Measurements from ENCODE around the gene DDX27.
"Not testable (repeated sequence)": the region's sequence is repeated elsewhere in the genome, so short reads cannot be mapped to it uniquely, and the experiment has no call there.

The DDX27 gene

DNA sequence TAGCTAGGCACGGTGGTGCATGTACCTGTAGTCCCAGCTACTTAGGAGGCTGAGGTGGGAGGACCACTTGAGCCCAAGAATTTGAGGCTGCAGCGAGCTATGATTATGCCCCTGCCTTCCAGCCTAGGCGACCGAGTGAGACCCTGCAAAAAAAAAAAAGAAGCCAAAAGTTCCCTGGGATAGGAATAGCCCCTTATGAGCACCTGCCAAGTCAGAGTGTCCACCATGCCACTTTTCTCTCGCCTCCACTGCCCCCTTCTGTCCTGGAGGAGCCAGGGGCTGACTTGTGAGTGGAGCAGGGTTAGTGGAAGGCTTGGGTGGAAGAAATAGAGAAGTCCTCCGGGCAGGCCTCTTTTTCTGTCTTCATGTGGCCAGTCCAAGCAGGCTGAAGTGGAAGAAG is 12.1 kb upstream of the DDX27 start:
- no peak for DNase-seq (ENCODE audit: low read depth in 2 of 2)

DNA sequence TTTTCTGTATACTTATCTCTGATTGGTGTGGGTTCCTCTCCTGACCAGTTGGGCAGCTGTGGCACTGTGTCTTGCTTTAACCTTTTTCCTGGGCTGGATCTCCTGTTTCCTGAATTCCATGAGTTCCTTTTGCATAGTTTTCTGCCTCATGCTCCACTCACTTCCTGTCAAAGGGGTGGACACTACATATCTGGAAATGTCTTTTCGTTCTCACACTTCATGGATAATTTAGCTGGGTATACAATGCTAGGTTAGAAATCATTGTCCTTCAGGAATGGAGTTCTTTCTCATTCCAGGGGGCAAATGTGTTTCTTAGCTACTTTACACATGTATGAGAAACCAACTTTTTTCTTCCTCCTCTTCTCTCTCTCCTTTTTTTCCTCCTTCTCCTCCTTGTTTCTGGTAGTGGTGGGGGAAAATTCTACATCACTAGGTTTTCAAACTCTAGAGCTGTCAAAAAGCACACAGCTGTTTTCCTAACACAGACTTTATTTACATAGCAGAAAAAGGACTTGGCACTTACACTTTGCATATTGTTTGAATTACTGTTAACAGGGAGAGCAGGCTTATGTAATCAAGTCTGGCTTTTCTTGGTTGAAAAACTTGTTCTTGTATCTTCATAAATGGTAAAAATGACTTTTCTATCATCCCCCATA is 9.0 kb upstream of the DDX27 start:
- no peak for DNase-seq (ENCODE audit: low read depth in 2 of 2)

DNA sequence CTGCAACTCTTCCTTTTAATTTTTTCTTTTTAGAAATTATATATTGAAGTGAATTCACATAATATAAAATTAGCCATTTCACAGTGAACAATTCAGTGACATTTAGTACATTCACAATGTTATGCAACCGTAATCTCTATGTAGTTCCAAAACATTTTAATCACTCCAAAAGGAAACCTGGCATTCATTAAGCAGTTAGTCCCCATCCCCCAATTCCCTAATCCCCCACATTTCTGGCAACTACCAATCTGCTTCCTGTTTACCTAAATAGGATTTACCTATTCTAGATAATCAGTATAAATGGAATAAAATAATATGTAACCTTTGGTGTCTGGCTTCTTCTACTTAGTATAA is 8.5 kb upstream of the DDX27 start:
- no peak for DNase-seq (ENCODE audit: low read depth in 2 of 2)

DNA sequence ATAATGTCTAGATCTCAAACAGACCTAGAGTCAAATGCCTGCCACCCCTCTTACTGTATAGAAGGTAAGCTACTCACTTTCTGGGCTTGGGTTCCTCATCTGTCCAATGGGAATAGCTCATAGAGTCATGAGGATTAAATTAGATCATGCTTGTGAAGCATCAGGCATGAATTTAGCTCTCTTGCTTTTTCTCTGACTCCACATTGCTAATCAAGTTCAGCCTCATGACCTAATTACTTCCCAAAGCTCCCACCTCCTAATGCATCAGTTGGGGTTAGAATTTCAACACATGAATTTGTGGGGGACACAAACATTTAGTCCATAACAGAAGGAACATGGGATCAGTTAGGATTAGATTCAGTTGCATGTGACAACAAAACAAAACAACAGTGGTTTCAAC is 4.6 kb upstream of the DDX27 start:
- DNase-seq (ENCODE audit: low read depth in 2 of 2) = no peak

DNA sequence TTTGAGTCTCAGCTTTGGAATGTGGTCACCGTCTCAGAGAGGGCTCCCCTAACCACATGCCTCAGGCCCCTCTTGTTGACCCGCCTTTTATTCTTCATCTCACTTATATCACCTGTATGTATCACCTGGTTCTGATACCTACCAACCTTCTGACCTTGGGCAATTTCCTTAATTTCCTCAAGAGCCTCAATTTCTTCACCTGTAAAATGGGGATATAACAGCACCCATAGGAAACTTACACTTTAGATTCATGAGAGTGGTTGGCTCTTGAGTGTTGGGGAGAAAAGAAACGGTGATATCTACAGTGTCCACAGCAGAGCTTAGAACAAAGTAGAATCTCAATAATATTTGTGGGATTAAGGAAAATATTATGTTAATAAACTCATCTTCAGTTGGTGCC is 4.0 kb upstream of the DDX27 start:
- no peak for DNase-seq (ENCODE audit: low read depth in 2 of 2)

DNA sequence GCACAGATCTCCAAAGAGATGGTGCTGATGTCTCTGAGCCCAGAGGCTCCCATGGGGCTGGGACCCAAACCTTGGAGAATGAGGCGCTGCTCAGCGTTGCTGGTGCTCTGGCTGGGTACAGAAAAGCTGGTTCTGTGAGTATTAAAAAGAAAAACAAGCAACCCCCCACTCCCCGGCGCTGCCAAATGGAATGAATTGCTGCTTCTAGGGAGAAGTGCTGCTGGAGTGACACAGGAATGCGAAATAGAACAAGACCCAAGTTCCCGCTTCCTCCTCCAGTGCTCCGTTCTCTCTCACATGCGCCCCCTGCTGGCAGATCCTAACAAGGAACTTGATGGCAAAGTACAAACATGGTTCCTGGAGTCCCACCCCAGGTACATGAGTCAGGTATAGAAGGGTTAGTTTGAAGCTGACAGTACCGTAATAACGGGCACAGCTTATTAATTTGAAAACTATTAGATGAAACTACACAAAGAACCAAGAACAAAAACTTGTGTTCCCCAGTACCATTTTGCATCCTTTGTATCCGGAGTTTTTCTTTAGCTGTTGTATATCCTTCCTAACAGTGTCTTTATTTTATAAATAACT is 2.1 kb upstream of the DDX27 start:
- peak; percentile 87 to 92 for DNase-seq (ENCODE audit: low read depth in 2 of 2)

DNA sequence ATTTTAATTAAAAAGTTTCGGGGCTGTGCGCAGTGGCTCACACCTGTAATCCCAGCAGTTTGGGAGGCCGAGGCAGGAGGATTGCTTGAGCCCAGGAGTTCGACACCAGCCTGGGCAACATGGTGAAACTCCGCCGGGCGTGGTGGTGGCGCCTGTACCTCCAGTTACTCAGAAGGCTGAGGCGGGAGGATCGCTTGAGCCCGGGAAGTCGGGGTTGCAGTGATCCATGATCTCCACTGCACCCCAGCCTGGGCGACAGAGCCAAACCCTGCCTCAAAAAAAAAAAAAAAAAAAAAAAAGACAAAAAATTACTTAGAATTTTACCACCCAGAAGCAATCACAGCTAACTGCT is 501 bp upstream of the DDX27 start:
- DNase-seq (ENCODE audit: low read depth in 2 of 2) = not testable (repeated sequence)

DNA sequence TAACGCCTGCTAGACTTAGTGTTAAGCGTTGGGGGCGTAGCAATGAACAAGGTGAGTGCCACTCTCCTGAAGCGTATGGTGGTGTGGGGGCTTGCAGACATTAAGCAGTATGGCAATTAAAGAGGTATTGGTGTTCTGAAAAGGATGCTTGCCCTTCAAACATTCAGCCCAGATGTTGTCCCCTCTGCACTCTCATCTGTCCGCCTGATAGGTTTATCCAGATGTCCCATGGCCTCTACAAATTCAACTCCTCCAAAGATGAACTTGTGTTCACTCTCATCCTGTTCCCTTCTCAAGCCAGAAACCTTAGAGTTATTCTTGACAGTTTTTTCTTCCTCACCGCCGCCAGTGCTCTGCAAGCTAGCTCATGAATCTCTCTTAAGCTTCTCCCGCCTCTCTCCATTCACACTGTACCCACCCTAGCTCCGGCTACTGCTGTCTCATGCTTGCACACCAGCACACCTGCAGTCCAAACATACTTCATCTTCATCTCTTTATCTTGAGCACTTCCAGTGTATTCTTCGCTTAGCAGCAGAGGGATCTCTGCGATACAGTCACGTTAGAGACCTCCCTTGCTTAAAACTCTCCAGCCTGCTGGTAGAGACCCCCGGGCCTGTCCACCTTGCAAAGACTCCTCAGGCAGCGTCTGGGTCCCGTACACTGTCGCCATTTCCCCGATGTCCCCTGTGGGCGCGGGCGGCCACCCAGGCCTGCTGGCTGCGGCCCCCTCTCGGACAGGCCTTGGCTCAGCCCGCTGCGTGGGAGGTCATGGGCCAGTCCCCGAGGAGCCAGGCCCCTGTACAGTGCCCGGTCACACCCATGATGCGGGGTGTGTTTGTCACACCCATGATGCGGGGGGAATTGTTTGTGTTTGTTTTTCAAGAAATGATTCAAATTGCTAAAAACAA is 962 bp downstream of the DDX27 start:
- no peak for DNase-seq (ENCODE audit: low read depth in 2 of 2)

DNA sequence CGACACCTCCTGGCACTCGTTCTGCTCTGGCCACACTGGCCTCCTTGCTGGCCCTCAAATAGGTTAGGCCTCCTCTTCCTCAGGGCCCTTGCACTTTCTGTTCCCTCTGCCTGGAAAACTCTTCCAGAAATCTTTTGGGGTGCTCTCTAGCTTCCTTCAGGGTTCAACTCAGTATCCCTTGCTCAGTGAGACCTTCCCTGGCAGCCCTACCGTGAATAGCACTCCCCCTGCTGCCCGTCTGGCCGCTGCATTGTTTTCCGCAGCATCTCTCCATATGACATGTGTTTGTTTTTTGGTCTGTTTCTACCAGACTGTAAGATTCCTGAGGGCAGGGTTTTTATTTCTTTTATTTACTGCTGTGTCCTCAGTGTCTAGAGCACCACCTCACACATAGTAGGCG is 6.7 kb downstream of the DDX27 start:
- no peak for DNase-seq (ENCODE audit: low read depth in 2 of 2)

DNA sequence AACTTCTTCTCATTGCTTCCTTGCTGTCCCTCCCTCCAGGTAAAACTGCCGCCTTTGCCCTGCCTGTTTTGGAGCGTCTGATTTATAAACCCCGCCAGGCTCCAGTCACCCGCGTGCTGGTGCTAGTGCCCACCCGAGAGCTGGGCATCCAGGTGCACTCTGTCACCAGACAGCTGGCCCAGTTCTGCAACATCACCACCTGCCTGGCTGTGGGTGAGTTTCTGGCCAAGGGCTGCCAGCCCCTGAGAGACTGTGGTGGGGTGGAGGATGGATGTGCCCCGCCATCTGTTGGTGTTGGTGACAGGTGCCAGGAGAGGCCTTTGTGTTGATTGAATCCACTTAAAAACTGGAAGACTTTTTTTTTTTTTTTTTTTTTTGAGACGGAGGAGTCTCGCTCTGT is 9.5 kb downstream of the DDX27 start:
- DNase-seq (ENCODE audit: low read depth in 2 of 2) = no peak

DNA sequence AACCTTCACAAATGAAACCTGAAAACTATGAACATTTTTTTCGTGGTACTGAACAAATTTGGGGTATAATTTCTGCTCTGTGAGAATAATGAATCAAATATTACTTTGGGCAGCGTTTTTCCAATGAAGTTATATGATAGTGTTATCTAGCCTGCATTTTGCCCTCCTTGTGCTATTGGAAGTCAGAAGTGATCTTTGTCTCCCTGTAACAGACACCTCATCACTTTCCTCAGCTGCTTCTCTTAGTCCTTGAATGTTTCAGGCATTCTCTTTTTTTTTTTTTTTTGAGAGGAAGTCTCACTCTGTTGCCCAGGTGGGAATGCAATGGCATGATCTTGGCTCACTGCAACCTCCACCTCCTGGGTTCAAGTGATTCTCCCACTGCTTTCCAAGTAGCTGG is 10.2 kb downstream of the DDX27 start:
- DNase-seq (ENCODE audit: low read depth in 2 of 2) = no peak

DNA sequence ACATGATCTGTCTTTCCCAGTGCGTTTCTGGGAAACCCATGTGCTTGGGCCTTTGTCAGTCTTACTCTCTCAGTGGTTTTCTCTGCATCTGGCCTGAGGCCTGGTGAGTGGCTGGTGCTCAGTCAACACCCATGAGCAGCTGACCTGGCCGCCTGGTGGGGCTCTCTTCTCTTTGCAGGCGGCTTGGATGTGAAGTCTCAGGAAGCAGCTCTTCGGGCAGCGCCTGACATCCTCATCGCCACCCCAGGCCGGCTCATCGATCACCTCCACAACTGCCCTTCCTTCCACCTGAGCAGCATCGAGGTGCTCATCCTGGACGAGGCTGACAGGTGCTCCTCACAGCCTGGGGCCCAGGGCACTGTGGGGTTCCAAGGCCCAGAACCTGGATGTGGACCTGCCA is 10.8 kb downstream of the DDX27 start:
- DNase-seq (ENCODE audit: low read depth in 2 of 2) = no peak

DNA sequence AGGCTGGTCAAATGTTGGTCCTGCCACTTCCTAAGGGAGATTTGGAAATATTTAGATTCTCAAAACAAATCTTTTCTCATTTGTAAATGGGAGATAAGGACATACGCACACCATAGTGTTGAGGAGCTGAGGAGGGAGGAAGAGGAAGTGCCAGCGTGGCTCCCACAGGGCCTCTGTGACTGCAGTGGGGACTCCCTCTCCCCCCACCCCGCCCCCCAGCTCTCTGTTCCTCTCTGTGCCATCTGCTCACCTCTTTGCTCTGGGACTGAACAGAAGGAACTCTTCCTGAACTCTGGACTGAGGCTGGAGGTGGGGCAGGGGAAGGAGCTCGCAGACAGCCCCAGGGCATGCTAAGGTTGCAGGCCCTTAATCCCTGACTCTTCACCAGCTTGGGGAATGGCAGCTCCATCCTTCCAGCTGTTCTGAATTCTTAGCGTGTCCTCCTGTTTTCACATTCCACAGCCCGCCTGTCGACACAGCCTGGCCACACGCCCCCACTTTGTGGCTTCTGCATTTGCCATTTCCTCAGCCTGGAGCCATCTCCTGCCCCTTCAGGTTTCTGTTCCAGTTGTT is 11.4 kb downstream of the DDX27 start:
- DNase-seq (ENCODE audit: low read depth in 2 of 2) = no peak

DNA sequence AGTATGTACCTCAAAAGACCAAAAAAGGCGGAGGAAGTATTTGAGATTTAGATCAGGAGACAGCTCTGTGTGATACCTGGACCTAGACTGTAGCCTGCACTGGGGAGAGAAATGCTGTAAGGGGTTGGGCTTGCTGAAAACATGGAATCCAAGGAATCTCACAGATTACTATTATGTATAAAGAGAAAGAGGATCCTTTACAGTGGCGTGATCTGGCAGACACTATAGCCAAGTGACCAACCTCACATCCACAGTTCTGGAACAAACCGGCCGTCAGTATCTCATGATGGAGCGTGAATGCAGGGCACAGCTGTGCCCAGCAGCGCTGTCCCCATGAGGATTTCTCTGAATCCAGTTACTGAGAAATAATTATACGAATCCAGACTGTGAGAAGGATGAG is 12.3 kb downstream of the DDX27 start:
- DNase-seq (ENCODE audit: low read depth in 2 of 2) = no peak

DNA sequence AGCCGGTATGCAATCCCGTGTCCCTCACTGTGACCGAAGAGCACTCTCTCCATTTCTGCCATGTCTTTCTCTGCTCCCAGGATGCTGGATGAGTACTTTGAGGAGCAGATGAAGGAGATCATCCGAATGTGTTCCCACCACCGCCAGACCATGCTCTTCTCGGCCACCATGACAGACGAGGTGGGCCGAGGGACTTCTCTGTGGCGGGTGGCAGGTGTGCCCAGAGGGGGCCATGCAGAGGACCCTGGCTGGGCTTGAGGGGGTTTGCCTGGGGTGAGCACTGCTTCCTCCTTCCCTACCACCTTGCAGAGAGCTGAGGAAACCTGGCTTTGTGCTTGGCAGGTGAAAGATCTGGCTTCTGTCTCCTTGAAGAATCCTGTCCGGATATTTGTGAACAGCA is 14.0 kb downstream of the DDX27 start:
- no peak for DNase-seq (ENCODE audit: low read depth in 2 of 2)

DNA sequence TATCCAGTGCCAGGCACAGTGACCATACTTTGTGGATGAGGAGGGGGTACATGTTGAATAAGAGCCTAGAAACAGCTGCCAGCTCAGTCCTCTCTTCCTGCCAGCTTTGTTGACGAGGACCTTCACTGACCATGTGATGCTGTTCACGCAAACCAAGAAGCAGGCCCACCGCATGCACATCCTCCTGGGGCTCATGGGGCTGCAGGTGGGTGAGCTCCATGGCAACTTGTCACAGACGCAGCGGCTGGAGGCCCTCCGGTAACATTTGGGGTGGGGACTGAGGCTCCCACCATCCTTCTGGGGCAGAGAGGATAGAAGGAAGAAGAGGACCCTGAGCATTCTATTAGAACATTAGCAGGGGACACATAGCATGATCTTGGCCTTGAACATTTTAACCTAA is 15.6 kb downstream of the DDX27 start:
- DNase-seq (ENCODE audit: low read depth in 2 of 2) = no peak

DNA sequence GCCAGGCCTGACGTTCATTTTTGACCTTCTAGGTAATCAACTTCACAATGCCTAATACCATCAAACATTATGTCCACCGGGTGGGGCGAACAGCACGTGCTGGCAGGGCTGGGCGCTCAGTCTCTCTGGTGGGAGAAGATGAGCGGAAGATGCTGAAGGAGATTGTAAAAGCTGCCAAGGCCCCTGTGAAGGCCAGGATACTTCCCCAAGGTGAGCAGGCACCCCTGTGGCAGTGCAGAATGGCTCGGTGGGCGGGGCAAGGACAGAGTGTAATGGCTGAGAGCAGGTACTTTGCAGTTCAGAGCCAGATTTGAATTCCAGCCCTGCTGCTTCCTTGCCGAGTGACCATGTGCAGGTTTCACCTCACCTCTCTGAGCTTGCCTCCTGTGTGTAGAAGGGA is 17.1 kb downstream of the DDX27 start:
- no peak for DNase-seq (ENCODE audit: low read depth in 2 of 2)

DNA sequence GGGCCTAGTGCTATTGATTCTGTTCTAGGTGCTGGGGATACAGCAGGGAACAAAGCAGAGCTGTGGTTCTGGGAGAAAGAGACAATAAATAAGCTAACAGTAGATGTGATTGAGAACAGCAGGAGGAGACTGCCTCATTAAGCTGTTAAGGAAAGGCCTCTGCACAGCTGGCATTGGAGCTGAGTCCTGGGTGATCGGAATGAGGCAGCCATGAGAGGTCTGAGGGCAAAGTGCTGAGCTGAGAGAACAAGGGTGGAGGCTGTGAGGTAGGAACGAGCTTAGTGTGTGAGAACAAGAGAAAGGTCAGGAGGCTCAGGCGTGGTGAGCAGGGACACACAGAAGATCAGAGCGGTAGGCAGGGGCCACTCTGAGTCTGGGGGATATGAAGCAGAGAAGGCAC is 18.3 kb downstream of the DDX27 start:
- DNase-seq (ENCODE audit: low read depth in 2 of 2) = no peak

DNA sequence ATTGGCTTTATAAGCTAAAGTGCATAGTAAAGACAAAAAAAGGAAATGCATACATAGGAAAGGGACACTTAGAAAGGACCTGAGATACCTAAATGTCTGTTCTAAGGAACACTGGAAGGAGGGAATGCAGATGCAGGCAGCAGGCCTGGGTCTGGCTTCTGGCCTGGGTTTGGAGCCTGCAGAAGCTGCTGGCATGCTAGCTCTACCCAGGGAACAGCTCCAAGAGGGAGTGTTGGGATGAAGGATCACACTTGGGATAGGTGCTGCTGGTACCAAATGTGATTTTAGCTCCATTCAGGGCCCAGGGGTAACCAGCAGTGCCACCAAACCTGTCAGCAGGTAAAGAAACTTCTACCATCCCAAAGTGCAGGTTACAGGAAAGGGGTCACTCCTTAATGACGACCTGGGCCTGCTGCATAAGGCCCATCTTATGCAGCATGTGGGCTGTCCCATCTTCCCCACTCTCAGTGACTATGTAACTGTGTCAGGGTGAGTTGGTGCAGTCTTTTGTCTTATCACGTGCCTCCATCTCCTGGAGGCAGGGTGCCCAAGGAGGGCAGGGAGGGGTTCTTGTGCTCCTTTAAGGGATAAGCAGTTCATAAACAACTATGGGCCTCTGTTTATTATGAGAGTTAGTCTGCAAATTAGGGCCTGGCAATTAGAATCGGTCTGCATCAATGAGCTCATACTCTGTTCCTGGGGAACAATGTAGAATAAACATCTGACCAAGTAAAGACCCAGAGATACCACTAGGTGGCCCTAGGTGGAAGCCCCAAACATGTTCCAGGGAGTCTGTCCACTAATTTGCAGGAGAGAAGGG is 26.9 kb downstream of the DDX27 start:
- no peak for DNase-seq (ENCODE audit: low read depth in 2 of 2)

DNA sequence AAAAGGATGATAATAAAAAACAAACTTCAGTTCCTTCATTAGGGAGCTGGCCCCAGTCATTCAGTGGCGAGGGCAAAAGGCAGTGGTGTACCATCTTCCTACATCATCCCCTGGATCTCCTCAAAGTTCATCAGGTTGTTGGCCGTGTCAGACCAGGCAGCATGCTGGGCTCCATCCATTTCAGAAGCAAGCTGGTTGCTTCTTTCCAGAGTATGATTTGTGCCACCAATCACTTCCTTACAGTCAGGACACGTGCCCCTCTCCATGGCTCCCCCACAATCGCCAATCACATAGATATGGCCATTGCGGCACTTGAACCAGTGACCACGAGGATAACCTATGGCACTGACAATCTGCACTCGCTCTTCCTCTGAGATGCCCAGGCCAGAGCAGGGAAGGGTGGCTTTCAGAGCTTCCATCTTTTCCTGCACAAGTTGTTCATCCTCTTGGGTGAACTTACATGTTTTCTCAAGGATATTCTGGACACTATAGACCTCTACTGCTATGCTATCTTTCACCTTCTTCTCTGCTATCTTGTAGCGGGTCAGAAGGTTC is 28.0 kb downstream of the DDX27 start:
- no peak for DNase-seq (ENCODE audit: low read depth in 2 of 2)

DNA sequence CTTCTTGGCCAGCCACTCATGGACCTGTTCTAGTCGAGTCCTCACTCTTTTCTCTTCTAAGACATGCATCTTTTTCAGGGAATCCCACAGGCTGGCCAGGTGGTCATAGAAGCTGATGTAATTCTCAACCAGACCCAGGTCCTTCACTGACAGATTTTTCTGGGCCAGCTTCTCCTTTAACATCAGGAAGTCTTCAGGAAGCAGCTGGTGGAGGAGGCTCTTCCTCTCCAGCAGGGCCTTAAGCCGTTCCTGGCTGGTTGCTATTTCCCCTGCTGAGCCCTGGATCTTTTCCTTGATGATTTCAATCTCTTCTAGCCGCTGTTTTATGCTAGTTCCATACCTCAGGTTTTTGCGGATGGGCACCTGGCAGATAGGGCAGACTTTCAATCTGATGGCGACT is 28.6 kb downstream of the DDX27 start:
- DNase-seq (ENCODE audit: low read depth in 2 of 2) = no peak

DNA sequence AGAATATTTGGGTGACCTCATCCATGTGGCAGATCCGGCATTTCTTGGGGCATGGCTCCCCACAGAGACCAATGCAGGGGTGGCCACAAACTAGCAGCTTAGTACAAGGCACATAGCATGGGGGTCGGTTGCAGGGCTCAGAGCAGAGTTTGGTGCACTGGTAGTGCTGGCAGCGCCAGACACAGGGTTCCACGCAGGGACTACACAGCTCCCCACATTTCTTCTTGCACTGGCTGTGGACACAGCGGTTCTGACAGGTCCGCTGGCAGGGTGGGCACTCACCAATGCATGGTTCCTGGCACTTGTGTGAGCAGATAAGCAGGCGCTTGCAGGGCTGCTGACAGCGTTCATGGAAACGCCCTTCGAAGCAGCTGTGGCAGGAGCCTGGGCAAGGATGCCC is 29.1 kb downstream of the DDX27 start:
- no peak for DNase-seq (ENCODE audit: low read depth in 2 of 2)

Data from activated CD8-positive, alpha-beta memory T cell treated with anti-CD3 and anti-CD28 coated beads for 4 hours (primary cell).